ENCODE results near the gene SFRP2.

GRCh38 chr4:153781717-153782416 lies 7.0 kb downstream of the SFRP2 start:
- TF ChIP-seq CTCF (IDR thresholded peaks at IDR 0.05): no peak
- TF ChIP-seq POLR2A (IDR thresholded peaks at IDR 0.05): no peak
